ENCODE data around the gene CFAP97D2. TPM values are rescaled to one million over a fixed set of nuclear protein-coding genes. Genes with fewer than 3 reads are reported as not detected.
A peak's percentile ranks its signal among the peaks of the same experiment; 100 is the strongest.

Gene CFAP97D2
- total RNA-seq, 6 experiments from 2014 or later: not detected

- peaks cover 0 to 29% (median 12%) of the 10 kb centered on the region in 4 donors for H3K4me1 ChIP-seq
- intact Hi-C loops (cut with DNase I): no loop called here
- peak; percentile 81 to 89 (median 84) for DNase-seq
- no peaks in the 10 kb centered on the region for H3K9me3 ChIP-seq
- no peaks in the 10 kb centered on the region for H3K36me3 ChIP-seq
- H3K27ac ChIP-seq: peak overlapping the region in 1 of 3 donors; percentile 7
- ATAC-seq: peak; percentile 88 to 93 (median 90)
- WGBS (ENCODE audit: insufficient coverage, low coverage, low lambda C conversion rate, missing lambda C conversion rate): 1% methylated on average over 16 of the region's 19 CpGs
- TF ChIP-seq POLR2A (IDR thresholded peaks at IDR 0.05) (no peak), CTCF (IDR thresholded peaks at IDR 0.05) (peak; percentile 84 to 97 (median 88))
- H3K4me3 ChIP-seq: no peak overlapping the region
- no peaks in the 10 kb centered on the region for H3K27me3 ChIP-seq
These were observed 47.8 kb downstream of the CFAP97D2 start for GRCh38 chr13:114226699-114227323.

- H3K27ac ChIP-seq: peak overlapping the region in 2 of 3 donors; percentile 7 to 86
- H3K27me3 ChIP-seq: no peaks in the 10 kb centered on the region
- intact Hi-C loops (cut with DNase I): no loop called here
- ATAC-seq: peak in 1 of 4 donors; percentile 2
- no peaks in the 10 kb centered on the region for H3K9me3 ChIP-seq
- WGBS (ENCODE audit: insufficient coverage, low coverage, low lambda C conversion rate, missing lambda C conversion rate): 50% methylated on average over 1 of the region's 2 CpGs
- DNase-seq: no peak
- H3K36me3 ChIP-seq: no peaks in the 10 kb centered on the region
- peaks cover 0 to 29% (median 12%) of the 10 kb centered on the region in 4 donors for H3K4me1 ChIP-seq
- TF ChIP-seq POLR2A (IDR thresholded peaks at IDR 0.05): no peak
- no peak for TF ChIP-seq CTCF (IDR thresholded peaks at IDR 0.05)
- no peak overlapping the region for H3K4me3 ChIP-seq
These were observed 48.5 kb downstream of the CFAP97D2 start for GRCh38 chr13:114227528-114227927.

DNA sequence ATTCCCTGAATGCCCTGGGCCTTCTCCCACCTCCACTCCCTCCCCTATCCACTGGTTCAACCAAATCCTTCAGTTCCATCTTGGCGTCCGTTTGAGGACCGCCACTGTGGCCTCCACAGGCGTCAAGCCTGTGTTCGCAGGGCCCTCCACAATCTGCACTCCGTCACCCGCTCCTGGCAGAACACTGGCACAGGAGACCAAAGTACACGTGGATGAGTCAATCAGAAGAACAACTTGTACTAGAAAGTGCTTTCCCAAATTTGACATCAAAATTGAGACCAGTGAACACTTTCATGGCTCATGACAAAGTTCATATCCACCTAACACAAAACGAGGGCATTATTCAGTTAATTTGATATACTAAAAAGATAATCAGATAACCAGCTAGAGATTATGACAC is 49.1 kb downstream of the CFAP97D2 start:
- peak overlapping the region; percentile 26 to 86 (median 73) for H3K27ac ChIP-seq
- intact Hi-C loops (cut with DNase I): no loop called here
- no peaks in the 10 kb centered on the region for H3K36me3 ChIP-seq
- ATAC-seq (peak; percentile 78 to 87 (median 82)), DNase-seq (peak; percentile 64 to 87 (median 75))
- no peaks in the 10 kb centered on the region for H3K27me3 ChIP-seq
- H3K4me1 ChIP-seq: peaks cover 0 to 29% (median 12%) of the 10 kb centered on the region in 4 donors
- H3K9me3 ChIP-seq: no peaks in the 10 kb centered on the region
- H3K4me3 ChIP-seq: no peak overlapping the region
- TF ChIP-seq POLR2A (IDR thresholded peaks at IDR 0.05) (peak; percentile 71), CTCF (IDR thresholded peaks at IDR 0.05) (no peak)
- WGBS (ENCODE audit: insufficient coverage, low coverage, low lambda C conversion rate, missing lambda C conversion rate): 27% methylated on average over 9 of the region's 9 CpGs

DNA sequence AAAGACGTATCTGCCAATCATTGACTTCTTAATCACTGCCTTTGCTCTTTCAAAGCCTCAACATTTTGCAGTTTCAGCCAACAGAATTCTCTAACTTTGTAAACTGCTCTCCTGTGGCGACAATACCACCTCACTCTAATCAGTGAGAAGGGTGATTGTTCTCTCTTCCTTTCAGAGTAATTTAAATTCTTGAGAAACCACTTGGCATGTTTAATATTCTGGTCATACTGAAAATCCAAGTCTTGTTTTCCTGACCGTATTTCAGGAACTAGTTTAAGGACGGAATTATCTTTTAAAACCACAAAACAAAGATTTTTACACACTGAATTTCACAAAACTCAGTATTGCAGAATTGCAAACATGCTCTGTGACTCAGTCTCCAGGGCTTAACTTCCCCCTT is 50.4 kb downstream of the CFAP97D2 start:
- peak overlapping the region in 1 of 3 donors; percentile 86 for H3K27ac ChIP-seq
- H3K9me3 ChIP-seq: no peaks in the 10 kb centered on the region
- 54% methylated on average over 4 of the region's 4 CpGs for WGBS (ENCODE audit: insufficient coverage, low coverage, low lambda C conversion rate, missing lambda C conversion rate)
- intact Hi-C loops (cut with DNase I): no loop called here
- peaks cover 0 to 31% (median 12%) of the 10 kb centered on the region in 4 donors for H3K4me1 ChIP-seq
- ATAC-seq (no peak), DNase-seq (no peak)
- H3K36me3 ChIP-seq: no peaks in the 10 kb centered on the region
- TF ChIP-seq CTCF (IDR thresholded peaks at IDR 0.05) (no peak), POLR2A (IDR thresholded peaks at IDR 0.05) (no peak)
- no peak overlapping the region for H3K4me3 ChIP-seq
- H3K27me3 ChIP-seq: no peaks in the 10 kb centered on the region

Measured in right lobe of liver (tissue), 6 donors.